Prostate gland (tissue), 2 donors: ENCODE data around the gene SLC25A1.

Source experiments
- POLR2A ChIP-seq: fragments of 450-650 bp; IDR thresholded peaks from one replicate; pipeline ENCODE4 v1.6.1; 2016; ENCODE audit warnings: antibody characterized with exemption, mild to moderate bottlenecking
- POLR2AphosphoS5 ChIP-seq: sonication (generic); formaldehyde crosslinking; IDR thresholded peaks from one replicate; pipeline ENCODE4 v1.6.1; 2017; ENCODE audit warnings: antibody characterized with exemption
- TF ChIP-seq, protein P1 (sequence below), 4 experiments: fragments of 200-600 bp in 2 of 4; fragments of 450-650 bp in 2 of 4; sonication (generic) in 2 of 4; IDR thresholded peaks; 1 replicate in 3 of 4; 2 replicates in 1 of 4; pipeline ENCODE4 v1.5.1; 2016 to 2019; ENCODE audit warnings: antibody characterized with exemption in 4 of 4, mild to moderate bottlenecking in 2 of 4, moderate library complexity in 2 of 4

DNA sequence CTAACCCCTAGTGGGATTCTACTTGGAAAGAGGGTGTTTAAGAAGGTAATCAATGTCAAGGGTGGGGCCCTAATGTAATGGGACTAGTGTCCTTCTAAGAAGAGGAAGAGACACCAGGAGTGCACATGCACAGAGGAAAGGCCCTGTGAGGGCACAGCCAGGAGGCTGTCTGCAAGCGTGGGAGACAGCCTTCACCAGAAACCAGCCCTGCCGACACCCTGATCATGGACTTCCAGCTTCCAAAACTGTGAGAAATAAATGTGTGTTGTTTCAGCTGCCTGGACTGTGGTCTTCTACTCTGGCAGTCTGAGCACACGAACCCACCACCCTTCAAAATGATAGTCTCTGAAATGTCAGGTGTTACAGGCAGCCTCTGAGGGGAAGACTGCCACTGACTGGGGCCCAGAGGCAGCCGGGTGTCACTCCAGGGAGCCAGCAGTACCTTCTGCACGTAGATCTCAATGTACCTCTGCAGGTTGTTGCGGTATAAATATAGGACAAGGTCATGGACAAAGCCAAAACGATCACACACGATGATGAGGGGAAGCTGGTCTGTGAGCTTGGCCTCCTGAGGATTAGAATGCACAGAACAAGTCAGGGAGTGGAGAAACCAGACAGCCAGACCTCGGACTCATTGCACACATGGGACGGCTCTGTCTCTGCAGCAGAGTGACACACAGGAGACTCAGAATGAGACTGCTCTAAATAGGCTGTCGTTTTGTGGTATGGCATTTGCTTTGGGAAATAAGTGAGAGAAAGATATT is 43.9 kb upstream of the SLC25A1 start:
- no peak for TF ChIP-seq POLR2A
- TF ChIP-seq, protein P1, sequence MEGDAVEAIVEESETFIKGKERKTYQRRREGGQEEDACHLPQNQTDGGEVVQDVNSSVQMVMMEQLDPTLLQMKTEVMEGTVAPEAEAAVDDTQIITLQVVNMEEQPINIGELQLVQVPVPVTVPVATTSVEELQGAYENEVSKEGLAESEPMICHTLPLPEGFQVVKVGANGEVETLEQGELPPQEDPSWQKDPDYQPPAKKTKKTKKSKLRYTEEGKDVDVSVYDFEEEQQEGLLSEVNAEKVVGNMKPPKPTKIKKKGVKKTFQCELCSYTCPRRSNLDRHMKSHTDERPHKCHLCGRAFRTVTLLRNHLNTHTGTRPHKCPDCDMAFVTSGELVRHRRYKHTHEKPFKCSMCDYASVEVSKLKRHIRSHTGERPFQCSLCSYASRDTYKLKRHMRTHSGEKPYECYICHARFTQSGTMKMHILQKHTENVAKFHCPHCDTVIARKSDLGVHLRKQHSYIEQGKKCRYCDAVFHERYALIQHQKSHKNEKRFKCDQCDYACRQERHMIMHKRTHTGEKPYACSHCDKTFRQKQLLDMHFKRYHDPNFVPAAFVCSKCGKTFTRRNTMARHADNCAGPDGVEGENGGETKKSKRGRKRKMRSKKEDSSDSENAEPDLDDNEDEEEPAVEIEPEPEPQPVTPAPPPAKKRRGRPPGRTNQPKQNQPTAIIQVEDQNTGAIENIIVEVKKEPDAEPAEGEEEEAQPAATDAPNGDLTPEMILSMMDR (IDR thresholded peaks at IDR 0.05): no peak
- TF ChIP-seq POLR2AphosphoS5: no peak
